ENCODE data around the gene COX7A2L.

COX7A2L gene

GRCh38 chr2:42309366-42309765 lies 51.7 kb downstream of the COX7A2L start:
- Histone ChIP-seq H3K9me3 (ENCODE audit: control insufficient read depth in 2 of 2, low read length in 2 of 2) (no peaks in the 10 kb centered on the region), H3K36me3 (ENCODE audit: control insufficient read depth in 2 of 2, insufficient read depth in 2 of 2, low read length in 2 of 2) (peaks cover 12 to 25% of the 10 kb centered on the region in 2 donors), H3K27ac (ENCODE audit: low read depth in 2 of 2, low read length in 2 of 2) (no peak overlapping the region)

GRCh38 chr2:42307180-42307579 lies 53.8 kb downstream of the COX7A2L start:
- Histone ChIP-seq H3K4me3 (ENCODE audit: low read length in 2 of 2) (no peak overlapping the region), H3K9ac (ENCODE audit: low read depth in 1 of 2, low read length in 2 of 2) (no peak overlapping the region)

More at GRCh38 chr2:42309366-42309765, 51.7 kb downstream of the COX7A2L start:
- H3K4me1 ChIP-seq (ENCODE audit: control insufficient read depth in 2 of 2, insufficient read depth in 2 of 2, low read length in 2 of 2) = peaks cover 0 to 4% of the 10 kb centered on the region in 2 donors
- no peaks in the 10 kb centered on the region for H3K27me3 ChIP-seq (ENCODE audit: control insufficient read depth in 2 of 2, insufficient read depth in 2 of 2, low read length in 2 of 2)
- H3K4me3 ChIP-seq (ENCODE audit: low read length in 2 of 2) = no peak overlapping the region
- no peak overlapping the region for H3K9ac ChIP-seq (ENCODE audit: low read depth in 1 of 2, low read length in 2 of 2)

DNA sequence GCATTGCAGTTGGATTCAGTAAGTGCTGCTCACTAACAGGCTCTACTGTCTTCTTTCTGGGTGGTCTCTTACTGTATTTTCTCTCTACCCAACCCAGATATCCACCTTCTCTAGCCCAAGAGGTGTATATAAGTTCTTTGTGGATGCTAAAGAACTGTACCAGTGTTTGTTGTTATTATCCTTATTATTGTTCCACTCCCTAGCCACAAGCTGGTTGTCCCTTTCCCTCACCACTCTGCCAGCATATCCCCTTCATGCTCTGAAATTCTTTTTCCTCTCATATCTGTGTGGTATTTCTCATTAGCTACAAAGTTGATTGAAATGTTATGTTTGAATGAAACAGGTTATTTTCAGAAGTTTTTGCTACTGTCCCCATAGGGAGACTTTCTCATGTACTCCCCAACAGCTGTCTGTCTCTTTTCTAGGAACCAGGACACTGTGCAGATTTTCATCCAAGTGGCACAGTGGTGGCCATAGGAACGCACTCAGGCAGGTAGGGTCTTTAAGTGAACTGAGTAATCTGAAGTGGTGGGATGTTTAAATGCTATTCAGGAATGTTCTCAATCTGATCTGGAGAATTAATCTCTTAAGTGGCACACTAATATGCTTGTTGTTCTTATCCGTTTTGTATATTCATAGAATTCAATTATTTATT lies 56.8 kb downstream of the COX7A2L start:
- H3K9ac ChIP-seq (ENCODE audit: low read depth in 1 of 2, low read length in 2 of 2) = no peak overlapping the region
- no peaks in the 10 kb centered on the region for H3K9me3 ChIP-seq (ENCODE audit: control insufficient read depth in 2 of 2, low read length in 2 of 2)
- H3K4me1 ChIP-seq (ENCODE audit: control insufficient read depth in 2 of 2, insufficient read depth in 2 of 2, low read length in 2 of 2) = no peaks in the 10 kb centered on the region
- H3K27me3 ChIP-seq (ENCODE audit: control insufficient read depth in 2 of 2, insufficient read depth in 2 of 2, low read length in 2 of 2) = no peaks in the 10 kb centered on the region
- no peak overlapping the region for H3K4me3 ChIP-seq (ENCODE audit: low read length in 2 of 2)
- H3K27ac ChIP-seq (ENCODE audit: low read depth in 2 of 2, low read length in 2 of 2) = no peak overlapping the region
- H3K36me3 ChIP-seq (ENCODE audit: control insufficient read depth in 2 of 2, insufficient read depth in 2 of 2, low read length in 2 of 2) = peaks cover 26 to 45% of the 10 kb centered on the region in 2 donors

More at GRCh38 chr2:42307180-42307579, 53.8 kb downstream of the COX7A2L start:
- no peaks in the 10 kb centered on the region for H3K9me3 ChIP-seq (ENCODE audit: control insufficient read depth in 2 of 2, low read length in 2 of 2)
- no peak overlapping the region for H3K27ac ChIP-seq (ENCODE audit: low read depth in 2 of 2, low read length in 2 of 2)
- peaks cover 23 to 38% of the 10 kb centered on the region in 2 donors for H3K36me3 ChIP-seq (ENCODE audit: control insufficient read depth in 2 of 2, insufficient read depth in 2 of 2, low read length in 2 of 2)
- H3K4me1 ChIP-seq (ENCODE audit: control insufficient read depth in 2 of 2, insufficient read depth in 2 of 2, low read length in 2 of 2) = peaks cover 0 to 4% of the 10 kb centered on the region in 2 donors
- H3K27me3 ChIP-seq (ENCODE audit: control insufficient read depth in 2 of 2, insufficient read depth in 2 of 2, low read length in 2 of 2) = no peaks in the 10 kb centered on the region

DNA sequence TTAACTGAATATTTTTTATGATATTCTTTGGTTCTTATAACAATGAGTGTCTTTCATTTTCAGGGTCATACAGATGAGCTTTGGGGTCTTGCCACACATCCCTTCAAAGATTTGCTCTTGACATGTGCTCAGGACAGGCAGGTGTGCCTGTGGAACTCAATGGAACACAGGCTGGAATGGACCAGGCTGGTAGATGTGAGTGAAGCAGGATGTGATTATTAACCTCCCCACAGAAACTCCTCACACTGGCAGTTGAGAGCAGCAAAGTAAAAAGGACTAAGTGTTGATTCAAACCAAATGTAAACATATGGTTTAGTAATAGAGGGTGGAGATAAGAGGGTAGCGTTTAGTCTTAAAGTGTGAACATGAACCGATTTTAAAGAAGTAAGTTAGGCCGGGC lies 57.8 kb downstream of the COX7A2L start:
- H3K27ac ChIP-seq (ENCODE audit: low read depth in 2 of 2, low read length in 2 of 2) = no peak overlapping the region
- H3K27me3 ChIP-seq (ENCODE audit: control insufficient read depth in 2 of 2, insufficient read depth in 2 of 2, low read length in 2 of 2) = no peaks in the 10 kb centered on the region
- H3K4me3 ChIP-seq (ENCODE audit: low read length in 2 of 2) = no peak overlapping the region
- no peaks in the 10 kb centered on the region for H3K9me3 ChIP-seq (ENCODE audit: control insufficient read depth in 2 of 2, low read length in 2 of 2)
- peaks cover 30 to 42% of the 10 kb centered on the region in 2 donors for H3K36me3 ChIP-seq (ENCODE audit: control insufficient read depth in 2 of 2, insufficient read depth in 2 of 2, low read length in 2 of 2)
- no peaks in the 10 kb centered on the region for H3K4me1 ChIP-seq (ENCODE audit: control insufficient read depth in 2 of 2, insufficient read depth in 2 of 2, low read length in 2 of 2)
- no peak overlapping the region for H3K9ac ChIP-seq (ENCODE audit: low read depth in 1 of 2, low read length in 2 of 2)

DNA sequence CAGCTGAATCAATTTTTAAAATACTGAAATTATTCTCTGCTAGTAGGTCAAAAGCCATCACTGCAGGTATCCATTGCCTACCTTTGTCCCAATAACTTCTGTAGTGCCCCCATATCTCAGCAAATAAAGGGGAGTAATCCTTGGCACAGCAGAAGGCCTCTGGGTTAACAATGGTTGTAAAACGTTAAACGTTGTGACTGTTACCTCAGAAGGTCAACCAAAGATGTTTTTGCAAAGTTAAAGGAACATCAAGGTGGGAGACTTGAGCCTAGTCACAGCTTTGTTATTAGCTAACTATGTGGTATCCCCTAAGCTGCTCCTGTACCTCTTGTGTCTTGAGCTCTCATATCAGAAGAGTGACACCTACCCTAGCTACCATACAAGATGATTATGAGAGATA lies 60.5 kb downstream of the COX7A2L start:
- H3K9ac ChIP-seq (ENCODE audit: low read depth in 1 of 2, low read length in 2 of 2) = no peak overlapping the region
- H3K27ac ChIP-seq (ENCODE audit: low read depth in 2 of 2, low read length in 2 of 2) = no peak overlapping the region
- H3K36me3 ChIP-seq (ENCODE audit: control insufficient read depth in 2 of 2, insufficient read depth in 2 of 2, low read length in 2 of 2) = peaks cover 34 to 48% of the 10 kb centered on the region in 2 donors
- no peak overlapping the region for H3K4me3 ChIP-seq (ENCODE audit: low read length in 2 of 2)
- H3K4me1 ChIP-seq (ENCODE audit: control insufficient read depth in 2 of 2, insufficient read depth in 2 of 2, low read length in 2 of 2) = peaks cover 0 to 4% of the 10 kb centered on the region in 2 donors
- no peaks in the 10 kb centered on the region for H3K27me3 ChIP-seq (ENCODE audit: control insufficient read depth in 2 of 2, insufficient read depth in 2 of 2, low read length in 2 of 2)
- H3K9me3 ChIP-seq (ENCODE audit: control insufficient read depth in 2 of 2, low read length in 2 of 2) = no peaks in the 10 kb centered on the region
